Mammary epithelial cell (primary cell): ENCODE data around the gene PANK1.

Experiments used
- CTCF ChIP-seq, 2 donors: IDR thresholded peaks in 1 of 2; conservative IDR thresholded peaks in 1 of 2; 2 replicates each; pipeline ENCODE4 v1.5.1; 2011 to 2012; ENCODE audit warnings: inconsistent platforms in 2 of 2, low read length in 2 of 2, mild to moderate bottlenecking in 2 of 2, control low read depth in 1 of 2, low read depth in 1 of 2; ENCODE audit not compliant: insufficient read depth in 1 of 2; ENCODE audit errors: extremely low read depth in 1 of 2
- EZH2 ChIP-seq: IDR thresholded peaks from 2 replicates; pipeline ENCODE4 v1.6.1; 2012; ENCODE audit warnings: low read length, inconsistent platforms, borderline replicate concordance

DNA sequence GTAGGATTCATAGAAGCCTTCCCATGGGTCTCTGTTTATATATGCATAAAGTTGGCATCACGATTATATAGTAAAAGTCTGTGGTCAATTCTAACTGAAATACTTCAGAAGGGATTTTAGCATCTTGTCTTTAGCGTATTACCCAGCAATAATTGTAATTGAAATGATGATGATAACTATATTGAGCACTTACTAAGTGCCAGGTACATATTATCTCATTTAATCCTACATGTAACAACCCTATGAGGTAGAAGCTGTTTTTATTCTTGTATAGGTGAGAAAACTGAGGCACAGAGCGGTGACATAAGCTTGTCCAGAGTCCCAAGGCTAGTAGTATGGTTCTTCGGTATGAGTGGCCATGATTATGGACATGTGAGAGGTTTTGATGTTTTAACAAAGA, 33.8 kb downstream of the PANK1 start:
- TF ChIP-seq CTCF (conservative IDR thresholded peaks at IDR 0.05 in 1 of 2, IDR thresholded peaks at IDR 0.05 in 1 of 2; ENCODE audit: extremely low read depth in 1 of 2, insufficient read depth in 1 of 2, low read depth in 1 of 2, low read length in 2 of 2) (no peak), EZH2 (no peak)
